Measurements from ENCODE around the gene IFI27. TPM values are rescaled to one million over a fixed set of nuclear protein-coding genes. Genes with fewer than 3 reads are reported as not detected.

The IFI27 gene
- total and polyA plus RNA-seq, 9 of the 15 experiments (the other 6 are each of a cell fraction or from before 2014, with no cell fraction given): 0.19 to 3.4 (median 1.4) TPM; not detected in 1

DNA sequence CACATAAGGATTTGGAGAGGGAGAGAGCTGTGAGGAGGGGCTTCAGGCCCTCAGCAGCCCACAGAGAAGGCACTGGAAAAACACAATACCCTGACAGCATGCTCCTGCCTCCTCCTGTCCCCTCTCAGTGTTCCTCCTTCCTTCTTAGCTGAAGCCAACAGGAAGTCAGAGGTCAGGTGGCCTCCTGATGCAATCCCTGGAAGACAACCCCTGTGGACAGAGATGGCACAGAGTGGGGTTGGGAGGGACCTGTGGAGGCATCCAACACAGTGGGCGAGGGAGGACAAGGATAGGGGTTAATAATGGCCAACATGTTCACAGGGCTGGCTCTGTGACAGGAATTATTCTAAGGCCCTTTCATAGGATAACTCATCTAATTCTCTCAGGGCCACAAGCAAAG is 34.2 kb downstream of the IFI27 start:
- DNase-seq (ENCODE audit: extremely low read depth in 1 of 4, low spot score in 3 of 4) (no peak), FAIRE-seq (no peak), ATAC-seq (peak; percentile 81)
- H3K4me3 ChIP-seq: no peak overlapping the region
- no peak overlapping the region for H3K27ac ChIP-seq (ENCODE audit: extremely low read depth, low read depth, low read length)
- no peak overlapping the region for H3K9ac ChIP-seq (ENCODE audit: insufficient read depth in 1 of 2, low read depth in 2 of 2, low read length in 2 of 2)
- POLR2A ChIA-PET: no interaction called here
- H3K36me3 ChIP-seq (ENCODE audit: control insufficient read depth, insufficient read depth, low read length): no peaks in the 10 kb centered on the region
- CTCF ChIA-PET (ENCODE audit: low intra/inter-chr PET ratio): no interaction called here
- intact Hi-C loops (cut with micrococcal nuclease): no loop called here
- no peak overlapping the region for H3K4me2 ChIP-seq (ENCODE audit: insufficient read depth, low read length)
- in situ Hi-C loops (cut with MboI): no loop called here
- 0 out of 5 replicates have a peak, but pooled peaks cover 0 to 5% of the 10 kb centered on the region in 2 experiments for H3K27me3 ChIP-seq (ENCODE audit: control insufficient read depth in 2 of 2, insufficient read depth in 2 of 2, low read length in 2 of 2)
- no peak overlapping the region for H2AFZ ChIP-seq (ENCODE audit: low read depth, low read length)
- H3K4me1 ChIP-seq (replicated peaks in 1 of 2; ENCODE audit: control insufficient read depth in 2 of 2, insufficient read depth in 2 of 2, low read length in 2 of 2): no peaks in the 10 kb centered on the region
- no peaks in the 10 kb centered on the region for H3K79me2 ChIP-seq (ENCODE audit: control insufficient read depth, insufficient read depth, low read length)
- BruUV-seq (replicated peaks): no TSS peak
- no peaks in the 10 kb centered on the region for H3K9me1 ChIP-seq (ENCODE audit: control insufficient read depth, insufficient read depth, low read length)
- WGBS (ENCODE audit: insufficient coverage, low coverage, missing lambda C conversion rate): no CpG with 5 or more reads among the region's 1 CpG
- H3K9me3 ChIP-seq (replicated peaks; ENCODE audit: control insufficient read depth, insufficient read depth, low read depth, low read length): no peaks in the 10 kb centered on the region
- H4K20me1 ChIP-seq (replicated peaks; ENCODE audit: control insufficient read depth, insufficient read depth, low read length): no peaks in the 10 kb centered on the region
- TF ChIP-seq SMAD4 (CRISPR knock-in tag; conservative IDR thresholded peaks at IDR 0.05): peak; percentile 61; the same call in 1 of the 2 replicates
- no peak for TF ChIP-seq NR2C1 (IDR thresholded peaks at IDR 0.05)
- peak; percentile 53 for TF ChIP-seq NR2C1 (tag; IDR thresholded peaks at IDR 0.05)
- TF ChIP-seq, protein P1, sequence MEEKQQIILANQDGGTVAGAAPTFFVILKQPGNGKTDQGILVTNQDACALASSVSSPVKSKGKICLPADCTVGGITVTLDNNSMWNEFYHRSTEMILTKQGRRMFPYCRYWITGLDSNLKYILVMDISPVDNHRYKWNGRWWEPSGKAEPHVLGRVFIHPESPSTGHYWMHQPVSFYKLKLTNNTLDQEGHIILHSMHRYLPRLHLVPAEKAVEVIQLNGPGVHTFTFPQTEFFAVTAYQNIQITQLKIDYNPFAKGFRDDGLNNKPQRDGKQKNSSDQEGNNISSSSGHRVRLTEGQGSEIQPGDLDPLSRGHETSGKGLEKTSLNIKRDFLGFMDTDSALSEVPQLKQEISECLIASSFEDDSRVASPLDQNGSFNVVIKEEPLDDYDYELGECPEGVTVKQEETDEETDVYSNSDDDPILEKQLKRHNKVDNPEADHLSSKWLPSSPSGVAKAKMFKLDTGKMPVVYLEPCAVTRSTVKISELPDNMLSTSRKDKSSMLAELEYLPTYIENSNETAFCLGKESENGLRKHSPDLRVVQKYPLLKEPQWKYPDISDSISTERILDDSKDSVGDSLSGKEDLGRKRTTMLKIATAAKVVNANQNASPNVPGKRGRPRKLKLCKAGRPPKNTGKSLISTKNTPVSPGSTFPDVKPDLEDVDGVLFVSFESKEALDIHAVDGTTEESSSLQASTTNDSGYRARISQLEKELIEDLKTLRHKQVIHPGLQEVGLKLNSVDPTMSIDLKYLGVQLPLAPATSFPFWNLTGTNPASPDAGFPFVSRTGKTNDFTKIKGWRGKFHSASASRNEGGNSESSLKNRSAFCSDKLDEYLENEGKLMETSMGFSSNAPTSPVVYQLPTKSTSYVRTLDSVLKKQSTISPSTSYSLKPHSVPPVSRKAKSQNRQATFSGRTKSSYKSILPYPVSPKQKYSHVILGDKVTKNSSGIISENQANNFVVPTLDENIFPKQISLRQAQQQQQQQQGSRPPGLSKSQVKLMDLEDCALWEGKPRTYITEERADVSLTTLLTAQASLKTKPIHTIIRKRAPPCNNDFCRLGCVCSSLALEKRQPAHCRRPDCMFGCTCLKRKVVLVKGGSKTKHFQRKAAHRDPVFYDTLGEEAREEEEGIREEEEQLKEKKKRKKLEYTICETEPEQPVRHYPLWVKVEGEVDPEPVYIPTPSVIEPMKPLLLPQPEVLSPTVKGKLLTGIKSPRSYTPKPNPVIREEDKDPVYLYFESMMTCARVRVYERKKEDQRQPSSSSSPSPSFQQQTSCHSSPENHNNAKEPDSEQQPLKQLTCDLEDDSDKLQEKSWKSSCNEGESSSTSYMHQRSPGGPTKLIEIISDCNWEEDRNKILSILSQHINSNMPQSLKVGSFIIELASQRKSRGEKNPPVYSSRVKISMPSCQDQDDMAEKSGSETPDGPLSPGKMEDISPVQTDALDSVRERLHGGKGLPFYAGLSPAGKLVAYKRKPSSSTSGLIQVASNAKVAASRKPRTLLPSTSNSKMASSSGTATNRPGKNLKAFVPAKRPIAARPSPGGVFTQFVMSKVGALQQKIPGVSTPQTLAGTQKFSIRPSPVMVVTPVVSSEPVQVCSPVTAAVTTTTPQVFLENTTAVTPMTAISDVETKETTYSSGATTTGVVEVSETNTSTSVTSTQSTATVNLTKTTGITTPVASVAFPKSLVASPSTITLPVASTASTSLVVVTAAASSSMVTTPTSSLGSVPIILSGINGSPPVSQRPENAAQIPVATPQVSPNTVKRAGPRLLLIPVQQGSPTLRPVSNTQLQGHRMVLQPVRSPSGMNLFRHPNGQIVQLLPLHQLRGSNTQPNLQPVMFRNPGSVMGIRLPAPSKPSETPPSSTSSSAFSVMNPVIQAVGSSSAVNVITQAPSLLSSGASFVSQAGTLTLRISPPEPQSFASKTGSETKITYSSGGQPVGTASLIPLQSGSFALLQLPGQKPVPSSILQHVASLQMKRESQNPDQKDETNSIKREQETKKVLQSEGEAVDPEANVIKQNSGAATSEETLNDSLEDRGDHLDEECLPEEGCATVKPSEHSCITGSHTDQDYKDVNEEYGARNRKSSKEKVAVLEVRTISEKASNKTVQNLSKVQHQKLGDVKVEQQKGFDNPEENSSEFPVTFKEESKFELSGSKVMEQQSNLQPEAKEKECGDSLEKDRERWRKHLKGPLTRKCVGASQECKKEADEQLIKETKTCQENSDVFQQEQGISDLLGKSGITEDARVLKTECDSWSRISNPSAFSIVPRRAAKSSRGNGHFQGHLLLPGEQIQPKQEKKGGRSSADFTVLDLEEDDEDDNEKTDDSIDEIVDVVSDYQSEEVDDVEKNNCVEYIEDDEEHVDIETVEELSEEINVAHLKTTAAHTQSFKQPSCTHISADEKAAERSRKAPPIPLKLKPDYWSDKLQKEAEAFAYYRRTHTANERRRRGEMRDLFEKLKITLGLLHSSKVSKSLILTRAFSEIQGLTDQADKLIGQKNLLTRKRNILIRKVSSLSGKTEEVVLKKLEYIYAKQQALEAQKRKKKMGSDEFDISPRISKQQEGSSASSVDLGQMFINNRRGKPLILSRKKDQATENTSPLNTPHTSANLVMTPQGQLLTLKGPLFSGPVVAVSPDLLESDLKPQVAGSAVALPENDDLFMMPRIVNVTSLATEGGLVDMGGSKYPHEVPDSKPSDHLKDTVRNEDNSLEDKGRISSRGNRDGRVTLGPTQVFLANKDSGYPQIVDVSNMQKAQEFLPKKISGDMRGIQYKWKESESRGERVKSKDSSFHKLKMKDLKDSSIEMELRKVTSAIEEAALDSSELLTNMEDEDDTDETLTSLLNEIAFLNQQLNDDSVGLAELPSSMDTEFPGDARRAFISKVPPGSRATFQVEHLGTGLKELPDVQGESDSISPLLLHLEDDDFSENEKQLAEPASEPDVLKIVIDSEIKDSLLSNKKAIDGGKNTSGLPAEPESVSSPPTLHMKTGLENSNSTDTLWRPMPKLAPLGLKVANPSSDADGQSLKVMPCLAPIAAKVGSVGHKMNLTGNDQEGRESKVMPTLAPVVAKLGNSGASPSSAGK (IDR thresholded peaks at IDR 0.05): peak; percentile 32; the same call in 1 of the 2 replicates
- peak; percentile 42; the same call in 1 of the 2 replicates for TF ChIP-seq DMBX1 (CRISPR knock-in tag; IDR thresholded peaks at IDR 0.05; ENCODE audit: borderline replicate concordance)
- TF ChIP-seq HIVEP1 (CRISPR knock-in tag; IDR thresholded peaks at IDR 0.05): no peak
- TF ChIP-seq GABPA (tag; conservative IDR thresholded peaks at IDR 0.05; ENCODE audit: low read depth): peak; percentile 64
- TF ChIP-seq NFRKB (IDR thresholded peaks at IDR 0.05; ENCODE audit: low read depth): no peak
- peak; percentile 67; the same call in 1 of the 2 replicates for TF ChIP-seq EHMT2 (IDR thresholded peaks at IDR 0.05)
- TF ChIP-seq L3MBTL2 (IDR thresholded peaks at IDR 0.05): 0 out of 2 replicates have a peak, but pooled peaks have one; percentile 42
